H1 (cell line): ENCODE data around the gene ARHGDIB.

Experiments
- CHD1 ChIP-seq: IDR thresholded peaks from 2 replicates; pipeline ENCODE4 v1.6.1; 2012; ENCODE audit warnings: low read depth, low read length, improper control_type of control experiment
- CTCF ChIP-seq, 3 experiments: IDR thresholded peaks; 1 replicate in 2 of 3; 2 replicates in 1 of 3; pipeline versions ENCODE4 v1.5.1 to v1.6.1; 2011; ENCODE audit warnings: low read length in 3 of 3, mild to moderate bottlenecking in 3 of 3, inconsistent platforms in 2 of 3, low read depth in 1 of 3, moderate library complexity in 1 of 3; ENCODE audit not compliant: insufficient read depth in 1 of 3; ENCODE audit errors: control extremely low read depth in 1 of 3
- HDAC6 ChIP-seq: IDR thresholded peaks from one replicate; pipeline ENCODE4 v1.7.1; 2012; ENCODE audit warnings: low read depth, mild to moderate bottlenecking, inconsistent platforms, low read length, moderate library complexity
- POLR2A ChIP-seq, 2 experiments: IDR thresholded peaks; 1 replicate in 1 of 2; 2 replicates in 1 of 2; pipeline ENCODE4 v1.6.1; 2011; ENCODE audit warnings: low read depth in 2 of 2, low read length in 2 of 2, mild to moderate bottlenecking in 2 of 2; ENCODE audit errors: control extremely low read depth in 1 of 2
- SRF ChIP-seq: IDR thresholded peaks from 2 replicates; pipeline ENCODE4 v1.6.1; 2011; ENCODE audit warnings: mild to moderate bottlenecking, low read depth, low read length, moderate library complexity
- TAF1 ChIP-seq: IDR thresholded peaks from 2 replicates; pipeline ENCODE4 v1.6.1; 2011; ENCODE audit warnings: mild to moderate bottlenecking, low read depth, low read length
- YY1 ChIP-seq: IDR thresholded peaks from 2 replicates; pipeline ENCODE4 v1.6.1; 2011; ENCODE audit warnings: low read depth, mild to moderate bottlenecking, low read length

GRCh38 chr12:14954269-14954668, 7.1 kb downstream of the ARHGDIB start:
- TF ChIP-seq HDAC6 (no peak), CTCF (IDR thresholded peaks at IDR 0.05; ENCODE audit: control extremely low read depth in 1 of 3, insufficient read depth in 1 of 3, low read depth in 1 of 3, low read length in 3 of 3) (no peak), SRF (no peak), CHD1 (no peak), YY1 (no peak), POLR2A (IDR thresholded peaks at IDR 0.05; ENCODE audit: control extremely low read depth in 1 of 2, low read depth in 2 of 2, low read length in 2 of 2) (no peak), TAF1 (no peak)
